A549 treated with CORT108297 at 1 μM for 4 hours (cell line): ENCODE results near the gene SLC25A13. TPM values are rescaled to one million over a fixed set of nuclear protein-coding genes. Genes with fewer than 3 reads are reported as not detected.

ENCODE experiments used
- total RNA-seq: library from RNA; stranded (reverse); fragments of 200-300 nt; extraction: Qiagen RNA extraction; gene quantifications from 5 replicates; pipeline ENCODE4 v1.2.3, GENCODE V29; 2022

Gene SLC25A13, protein sequence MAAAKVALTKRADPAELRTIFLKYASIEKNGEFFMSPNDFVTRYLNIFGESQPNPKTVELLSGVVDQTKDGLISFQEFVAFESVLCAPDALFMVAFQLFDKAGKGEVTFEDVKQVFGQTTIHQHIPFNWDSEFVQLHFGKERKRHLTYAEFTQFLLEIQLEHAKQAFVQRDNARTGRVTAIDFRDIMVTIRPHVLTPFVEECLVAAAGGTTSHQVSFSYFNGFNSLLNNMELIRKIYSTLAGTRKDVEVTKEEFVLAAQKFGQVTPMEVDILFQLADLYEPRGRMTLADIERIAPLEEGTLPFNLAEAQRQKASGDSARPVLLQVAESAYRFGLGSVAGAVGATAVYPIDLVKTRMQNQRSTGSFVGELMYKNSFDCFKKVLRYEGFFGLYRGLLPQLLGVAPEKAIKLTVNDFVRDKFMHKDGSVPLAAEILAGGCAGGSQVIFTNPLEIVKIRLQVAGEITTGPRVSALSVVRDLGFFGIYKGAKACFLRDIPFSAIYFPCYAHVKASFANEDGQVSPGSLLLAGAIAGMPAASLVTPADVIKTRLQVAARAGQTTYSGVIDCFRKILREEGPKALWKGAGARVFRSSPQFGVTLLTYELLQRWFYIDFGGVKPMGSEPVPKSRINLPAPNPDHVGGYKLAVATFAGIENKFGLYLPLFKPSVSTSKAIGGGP
- 31.3 to 37.0 TPM (median 32.1 TPM) in 5 replicates for total RNA-seq

GRCh38 chr7:96321658-96322372 lies at the start of gene SLC25A13:
TSS of gene SLC25A13 (minus strand) at chr7:96322098. CDS start at chr7:96321956, 142 bp downstream.

